T1000 (cell line): ENCODE measurements around the gene OR2F2.

Experiments used
- DNase-seq: peaks from one replicate; lab custom pipeline; 2025; ENCODE audit warnings: mixed read lengths; lab: John Stamatoyannopoulos, UW

Gene OR2F2

GRCh38 chr7:143979998-143980397, 45.0 kb downstream of the OR2F2 start:
- no peak for DNase-seq

GRCh38 chr7:143980746-143981510, 45.9 kb downstream of the OR2F2 start:
- DNase-seq = no peak

DNA sequence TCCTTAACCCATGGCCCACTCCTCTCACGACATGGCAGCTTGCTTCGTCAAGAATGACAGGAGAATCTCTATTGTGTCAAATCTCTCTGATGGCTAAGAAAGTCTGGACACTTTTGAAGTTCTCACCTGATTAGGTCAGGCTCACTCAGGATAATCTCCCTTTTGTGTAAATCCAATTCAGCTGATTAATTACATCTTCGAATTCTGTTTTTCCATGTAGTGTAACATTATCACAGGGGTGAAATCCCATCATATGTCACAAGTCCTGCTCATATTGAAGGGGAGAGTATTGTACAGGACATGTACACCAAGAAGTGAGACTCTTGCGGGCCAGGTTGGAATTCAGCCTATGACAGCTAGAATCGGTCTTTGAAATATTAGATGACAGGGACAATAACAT, 48.9 kb downstream of the OR2F2 start:
- DNase-seq = no peak
